ENCODE data around the gene PTPRQ.

PTPRQ gene

DNA sequence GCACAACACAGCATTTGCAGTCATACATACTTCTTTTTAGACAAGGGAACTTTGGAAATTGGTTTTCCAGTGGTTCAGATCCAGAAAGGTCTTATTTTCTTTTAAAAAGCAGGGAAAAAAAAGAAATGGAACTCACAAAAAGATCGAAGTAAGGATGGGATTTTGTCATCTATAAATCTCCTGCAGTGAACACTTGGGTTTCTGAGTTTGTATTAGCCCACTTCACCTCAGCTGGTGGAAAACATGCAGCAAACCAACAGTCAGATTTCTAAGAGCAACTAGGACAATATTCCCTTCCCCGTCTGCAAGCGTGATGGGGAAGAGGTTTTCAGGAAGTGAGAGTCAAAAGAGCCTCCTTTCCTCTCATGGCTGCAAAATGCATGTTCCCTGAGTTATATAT is 277.3 kb downstream of the PTPRQ start:
- no peaks in the 10 kb centered on the region for H3K36me3 Mint-ChIP-seq
- no peaks in the 10 kb centered on the region for H3K4me1 Mint-ChIP-seq (ENCODE audit: low read depth)
- no peaks in the 10 kb centered on the region for H3K9me3 Mint-ChIP-seq (ENCODE audit: low read depth)
- no peak overlapping the region for H3K27ac Mint-ChIP-seq
- H3K27me3 Mint-ChIP-seq, result peaks cover 2% of the 10 kb centered on the region
- no peak overlapping the region for H3K4me3 Mint-ChIP-seq

Data from activated naive CD8-positive, alpha-beta T cell (primary cell).